Mononuclear cell (primary cell): ENCODE data around the gene ZFHX2. TPM values are rescaled to one million over a fixed set of nuclear protein-coding genes. Genes with fewer than 3 reads are reported as not detected.
"Not testable (repeated sequence)": the region's sequence is repeated elsewhere in the genome, so short reads cannot be mapped to it uniquely, and the experiment has no call there.

Experiments
- H3K27me3 ChIP-seq: 2 replicates; pipeline ENCODE4 v1.6.0; 2011; ENCODE audit warnings: low read length, control low read depth; ENCODE audit not compliant: insufficient read depth
- H3K4me1 ChIP-seq: 2 replicates; pipeline ENCODE4 v1.5.1; 2011; ENCODE audit warnings: mild to moderate bottlenecking, low read length, control low read depth; ENCODE audit not compliant: insufficient read depth
- H3K4me3 ChIP-seq: 2 replicates; pipeline ENCODE4 v1.5.1; 2011; ENCODE audit warnings: mild to moderate bottlenecking, low read length, moderate library complexity
- H3K9me3 ChIP-seq: 2 replicates; pipeline ENCODE4 v1.5.1; 2011; ENCODE audit warnings: low read depth, mild to moderate bottlenecking, control low read depth, low read length
- total RNA-seq: library from RNA; depleted of rRNA; stranded (reverse); fragments of >200 nt; gene quantifications from one replicate; pipeline ENCODE4 v1.2.3, GENCODE V29; 2012

ZFHX2 gene
- total RNA-seq, result under 0.01 TPM

- peaks cover 23% of the 10 kb centered on the region for H3K4me1 ChIP-seq
- peak within 1 kb of the TSS; percentile 64 for H3K4me3 ChIP-seq
- no peaks in the 10 kb centered on the region for H3K9me3 ChIP-seq
- H3K27me3 ChIP-seq, result no peaks in the 10 kb centered on the region
Measured at GRCh38 chr14:23551266-23552028, at the start of gene ZFHX2. Gene ZFHX2 (minus strand): TSS chr14:23551765. CDS start chr14:23535325, 16,440 bp downstream.

GRCh38 chr14:23600806-23601205, 49.2 kb upstream of the ZFHX2 start:
- Histone ChIP-seq H3K27me3 (no peaks in the 10 kb centered on the region), H3K9me3 (no peaks in the 10 kb centered on the region), H3K4me3 (no peak overlapping the region), H3K4me1 (no peaks in the 10 kb centered on the region)

GRCh38 chr14:23600322-23600707, 48.8 kb upstream of the ZFHX2 start:
- Histone ChIP-seq H3K27me3 (no peaks in the 10 kb centered on the region), H3K4me3 (no peak overlapping the region), H3K4me1 (no peaks in the 10 kb centered on the region), H3K9me3 (no peaks in the 10 kb centered on the region)

- H3K4me1 ChIP-seq, H3K27me3 ChIP-seq, H3K9me3 ChIP-seq, H3K4me3 ChIP-seq: not testable (repeated sequence)
Measured at GRCh38 chr14:23594191-23594590, 42.6 kb upstream of the ZFHX2 start.

GRCh38 chr14:23590198-23590597, 38.6 kb upstream of the ZFHX2 start:
- H3K4me1 ChIP-seq, result peaks cover 5% of the 10 kb centered on the region
- H3K4me3 ChIP-seq, result no peak overlapping the region
- H3K9me3 ChIP-seq, result no peaks in the 10 kb centered on the region
- no peaks in the 10 kb centered on the region for H3K27me3 ChIP-seq

- H3K4me1 ChIP-seq, result peaks cover 5% of the 10 kb centered on the region
- H3K27me3 ChIP-seq, result no peaks in the 10 kb centered on the region
- no peak overlapping the region for H3K4me3 ChIP-seq
- H3K9me3 ChIP-seq, result no peaks in the 10 kb centered on the region
Measured at GRCh38 chr14:23589606-23590005, 38.0 kb upstream of the ZFHX2 start.

GRCh38 chr14:23588884-23589598, 37.5 kb upstream of the ZFHX2 start:
- Histone ChIP-seq H3K4me3 (no peak overlapping the region), H3K4me1 (peaks cover 5% of the 10 kb centered on the region), H3K9me3 (no peaks in the 10 kb centered on the region), H3K27me3 (no peaks in the 10 kb centered on the region)

GRCh38 chr14:23584527-23585203, 33.1 kb upstream of the ZFHX2 start:
- H3K4me1 ChIP-seq, H3K9me3 ChIP-seq, H3K4me3 ChIP-seq, H3K27me3 ChIP-seq: not testable (repeated sequence)

GRCh38 chr14:23583761-23584526, 32.4 kb upstream of the ZFHX2 start:
- not testable (repeated sequence) for H3K9me3 ChIP-seq, H3K27me3 ChIP-seq, H3K4me3 ChIP-seq, H3K4me1 ChIP-seq

- no peak overlapping the region for H3K4me3 ChIP-seq
- no peaks in the 10 kb centered on the region for H3K4me1 ChIP-seq
- H3K9me3 ChIP-seq, result no peaks in the 10 kb centered on the region
- H3K27me3 ChIP-seq, result peaks cover 15% of the 10 kb centered on the region
Measured at GRCh38 chr14:23582906-23583760, 31.6 kb upstream of the ZFHX2 start.

GRCh38 chr14:23580948-23581281, 29.4 kb upstream of the ZFHX2 start:
- H3K9me3 ChIP-seq, result no peaks in the 10 kb centered on the region
- H3K27me3 ChIP-seq, result peaks cover 32% of the 10 kb centered on the region
- H3K4me1 ChIP-seq, result peaks cover 11% of the 10 kb centered on the region
- H3K4me3 ChIP-seq, result no peak overlapping the region

- Histone ChIP-seq H3K27me3 (peaks cover 37% of the 10 kb centered on the region), H3K4me1 (peaks cover 11% of the 10 kb centered on the region), H3K4me3 (no peak overlapping the region), H3K9me3 (no peaks in the 10 kb centered on the region)
Measured at GRCh38 chr14:23580152-23580926, 28.8 kb upstream of the ZFHX2 start.

GRCh38 chr14:23579739-23580138, 28.2 kb upstream of the ZFHX2 start:
- H3K27me3 ChIP-seq, result peaks cover 43% of the 10 kb centered on the region
- H3K4me1 ChIP-seq, result peaks cover 11% of the 10 kb centered on the region

GRCh38 chr14:23579311-23579630, 27.7 kb upstream of the ZFHX2 start:
- H3K9me3 ChIP-seq, result no peaks in the 10 kb centered on the region
- peaks cover 11% of the 10 kb centered on the region for H3K4me1 ChIP-seq
- peaks cover 44% of the 10 kb centered on the region for H3K27me3 ChIP-seq
- H3K4me3 ChIP-seq, result no peak overlapping the region

More at GRCh38 chr14:23579739-23580138, 28.2 kb upstream of the ZFHX2 start:
- no peak overlapping the region for H3K4me3 ChIP-seq
- H3K9me3 ChIP-seq, result no peaks in the 10 kb centered on the region
